CD4-positive, CD25-positive, alpha-beta regulatory T cell (primary cell): ENCODE results near the gene DIPK1B. TPM values are rescaled to one million over a fixed set of nuclear protein-coding genes. Genes with fewer than 3 reads are reported as not detected.

Experiments used
- ATAC-seq, 2 donors: fragments of 150-1000 bp; cut with Tn5 transposase; one replicate each; pipeline ENCODE4 v1.10.0; 2021; ENCODE audit warnings: low read depth in 2 of 2, moderate number of reproducible peaks in 2 of 2, moderate library complexity in 1 of 2
- DNase-seq, 3 donors: peaks; one replicate each; pipeline versions ENCODE4 v3.0.0 to v3.0.0-alpha.2; 2012 to 2022; ENCODE audit warnings: mixed read lengths in 1 of 3
- H3K27ac ChIP-seq: one replicate; pipeline ENCODE4 v1.7.0; 2013; ENCODE audit warnings: mild to moderate bottlenecking, low read length; ENCODE audit not compliant: insufficient read depth, poor library complexity, severe bottlenecking
- H3K27me3 ChIP-seq: one replicate; pipeline ENCODE4 v1.7.0; 2013; ENCODE audit warnings: low read length; ENCODE audit not compliant: control insufficient read depth, insufficient read depth
- H3K36me3 ChIP-seq: one replicate; pipeline ENCODE4 v1.7.0; 2013; ENCODE audit warnings: mild to moderate bottlenecking, low read length, moderate library complexity; ENCODE audit not compliant: control insufficient read depth, insufficient read depth
- H3K4me1 ChIP-seq: 2 replicates; pipeline ENCODE4 v1.7.0; 2013; ENCODE audit warnings: mild to moderate bottlenecking, low read length; ENCODE audit not compliant: insufficient read depth, control insufficient read depth, poor library complexity, severe bottlenecking
- H3K4me3 ChIP-seq: one replicate; pipeline ENCODE4 v1.7.0; 2013; ENCODE audit warnings: low read depth, mild to moderate bottlenecking, low read length, moderate library complexity
- H3K9me3 ChIP-seq, 2 experiments: 1 replicate in 1 of 2; 2 replicates in 1 of 2; pipeline ENCODE4 v1.7.0; 2013; ENCODE audit warnings: low read length in 2 of 2, mild to moderate bottlenecking in 1 of 2, moderate library complexity in 1 of 2; ENCODE audit not compliant: control insufficient read depth in 2 of 2
- H3K27ac Mint-ChIP-seq, 3 donors: one replicate each; pipeline ENCODE4 v1.8.0; 2020 to 2022; ENCODE audit warnings: mild to moderate bottlenecking in 3 of 3, mixed read lengths in 3 of 3, moderate library complexity in 2 of 3
- H3K27me3 Mint-ChIP-seq: one replicate; pipeline ENCODE4 v1.8.0; 2022; ENCODE audit warnings: mild to moderate bottlenecking, mixed read lengths
- H3K36me3 Mint-ChIP-seq: one replicate; pipeline ENCODE4 v1.8.0; 2020; ENCODE audit warnings: mixed read lengths
- H3K4me1 Mint-ChIP-seq, 4 donors: one replicate each; pipeline ENCODE4 v1.8.0; 2020 to 2022; ENCODE audit warnings: mixed read lengths in 4 of 4, mild to moderate bottlenecking in 1 of 4
- H3K4me3 Mint-ChIP-seq, 4 donors: one replicate each; pipeline ENCODE4 v1.8.0; 2020 to 2022; ENCODE audit warnings: mild to moderate bottlenecking in 4 of 4, mixed read lengths in 4 of 4, moderate library complexity in 3 of 4
- H3K9me3 Mint-ChIP-seq, 7 donors: one replicate each; pipeline ENCODE4 v1.8.0; 2020 to 2022; ENCODE audit warnings: mixed read lengths in 7 of 7, mild to moderate bottlenecking in 3 of 7, moderate library complexity in 2 of 7
- polyA plus RNA-seq, 4 donors: library from polyadenylated mRNA; unstranded; fragments of 300-500 nt; fragmentation: Illumina TruSeq; gene quantifications; one replicate each; pipeline ENCODE4 v1.2.3, GENCODE V29; 2021
- total RNA-seq: library from RNA; stranded (reverse); gene quantifications from one replicate; pipeline ENCODE4 v1.2.3, GENCODE V29; 2022

Gene DIPK1B
- total and polyA plus RNA-seq, 5 donors from 2014 or later: 0.16 to 1.3 TPM; not detected in 3

DNA sequence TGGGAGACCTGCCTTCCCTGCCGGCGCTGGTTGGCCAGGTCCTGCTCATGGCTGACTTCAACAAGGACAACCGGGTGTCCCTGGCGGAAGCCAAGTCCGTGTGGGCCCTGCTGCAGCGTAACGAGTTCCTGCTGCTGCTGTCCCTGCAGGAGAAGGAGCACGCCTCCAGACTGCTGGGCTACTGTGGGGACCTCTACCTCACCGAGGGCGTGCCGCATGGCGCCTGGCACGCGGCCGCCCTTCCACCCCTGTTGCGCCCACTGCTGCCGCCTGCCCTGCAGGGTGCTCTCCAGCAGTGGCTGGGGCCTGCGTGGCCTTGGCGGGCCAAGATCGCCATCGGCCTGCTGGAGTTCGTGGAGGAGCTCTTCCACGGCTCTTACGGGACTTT, 10.6 kb downstream of the DIPK1B start:
- DNase-seq (no peak), ATAC-seq (no peak)
- peaks cover 6 to 40% (median 11%) of the 10 kb centered on the region in 4 donors for H3K4me1 Mint-ChIP-seq
- Histone ChIP-seq H3K27ac (no peak overlapping the region), H3K4me3 (no peak overlapping the region), H3K27me3 (no peaks in the 10 kb centered on the region), H3K4me1 (peaks cover 26% of the 10 kb centered on the region), H3K36me3 (peaks cover 38% of the 10 kb centered on the region), H3K9me3 (no peaks in the 10 kb centered on the region)
- H3K27ac Mint-ChIP-seq: no peak overlapping the region
- peaks cover 0 to 3% (median 0%) of the 10 kb centered on the region in 7 donors for H3K9me3 Mint-ChIP-seq
- H3K27me3 Mint-ChIP-seq: peaks cover 9% of the 10 kb centered on the region
- H3K36me3 Mint-ChIP-seq: peaks cover 28% of the 10 kb centered on the region
- H3K4me3 Mint-ChIP-seq: no peak overlapping the region

DNA sequence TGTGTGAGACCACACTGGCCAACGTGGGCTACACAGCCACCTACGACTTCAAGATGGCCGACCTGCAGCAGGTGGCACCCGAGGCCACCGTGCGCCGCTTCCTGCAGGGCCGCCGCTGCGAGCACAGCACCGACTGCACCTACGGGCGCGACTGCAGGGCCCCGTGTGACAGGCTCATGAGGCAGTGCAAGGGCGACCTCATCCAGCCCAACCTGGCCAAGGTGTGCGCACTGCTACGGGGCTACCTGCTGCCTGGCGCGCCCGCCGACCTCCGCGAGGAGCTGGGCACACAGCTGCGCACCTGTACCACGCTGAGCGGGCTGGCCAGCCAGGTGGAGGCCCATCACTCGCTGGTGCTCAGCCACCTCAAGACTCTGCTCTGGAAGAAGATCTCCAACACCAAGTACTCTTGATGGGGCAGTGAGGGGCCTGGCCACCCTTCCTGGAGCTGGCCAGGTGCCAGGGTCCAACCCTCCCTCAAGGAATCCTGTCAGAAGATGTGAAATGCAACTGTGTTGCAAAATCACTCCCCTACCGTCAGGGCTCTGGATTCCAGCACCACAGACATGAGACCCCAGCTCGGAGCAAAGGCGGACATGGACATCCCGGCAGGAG, 11.1 kb downstream of the DIPK1B start:
- H3K27ac ChIP-seq: no peak overlapping the region
- no peak overlapping the region for H3K4me3 ChIP-seq
- H3K36me3 ChIP-seq: peaks cover 38% of the 10 kb centered on the region
- Mint-ChIP-seq H3K9me3 (peaks cover 0 to 3% (median 0%) of the 10 kb centered on the region in 7 donors), H3K4me3 (peak overlapping the region in 1 of 4 donors; percentile 78), H3K27me3 (peaks cover 9% of the 10 kb centered on the region), H3K4me1 (peaks cover 6 to 39% (median 11%) of the 10 kb centered on the region in 4 donors), H3K27ac (no peak overlapping the region), H3K36me3 (peaks cover 28% of the 10 kb centered on the region)
- H3K27me3 ChIP-seq: no peaks in the 10 kb centered on the region
- ATAC-seq (no peak), DNase-seq (no peak)
- H3K4me1 ChIP-seq: peaks cover 29% of the 10 kb centered on the region
- H3K9me3 ChIP-seq: no peaks in the 10 kb centered on the region

- Histone ChIP-seq H3K27me3 (no peaks in the 10 kb centered on the region), H3K36me3 (peaks cover 38% of the 10 kb centered on the region), H3K4me1 (peaks cover 35% of the 10 kb centered on the region), H3K27ac (no peak overlapping the region), H3K9me3 (no peaks in the 10 kb centered on the region), H3K4me3 (no peak overlapping the region)
- Mint-ChIP-seq H3K27ac (no peak overlapping the region), H3K9me3 (peaks cover 0 to 3% (median 0%) of the 10 kb centered on the region in 7 donors), H3K36me3 (peaks cover 28% of the 10 kb centered on the region), H3K4me3 (peak overlapping the region in 1 of 4 donors; percentile 78), H3K27me3 (peaks cover 9% of the 10 kb centered on the region), H3K4me1 (peaks cover 6 to 37% (median 11%) of the 10 kb centered on the region in 4 donors)
- ATAC-seq (no peak), DNase-seq (no peak)
These were observed 11.6 kb downstream of the DIPK1B start for GRCh38 chr9:136723989-136724388.

DNA sequence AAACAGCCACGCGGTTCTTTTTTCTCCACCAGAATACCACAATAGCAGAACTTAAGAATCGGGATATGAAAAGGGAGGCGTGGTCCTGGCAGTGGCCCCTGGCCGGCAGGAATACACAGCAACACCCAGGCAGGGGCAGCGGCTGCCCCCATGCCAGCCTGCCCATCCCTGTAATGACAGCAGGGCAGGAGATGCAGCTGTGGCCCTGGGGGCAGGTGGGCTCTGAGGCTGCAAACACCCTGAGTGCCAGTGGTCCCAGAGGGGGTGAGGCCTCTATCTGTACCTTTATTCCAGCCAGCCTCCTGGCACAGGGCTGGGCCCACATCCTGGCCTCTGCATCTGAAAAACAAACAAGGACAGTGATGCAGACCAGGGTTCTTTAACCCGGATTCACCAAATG, 12.4 kb downstream of the DIPK1B start:
- H3K4me3 Mint-ChIP-seq: peak overlapping the region in 1 of 4 donors; percentile 78
- peaks cover 28% of the 10 kb centered on the region for H3K36me3 Mint-ChIP-seq

DNA sequence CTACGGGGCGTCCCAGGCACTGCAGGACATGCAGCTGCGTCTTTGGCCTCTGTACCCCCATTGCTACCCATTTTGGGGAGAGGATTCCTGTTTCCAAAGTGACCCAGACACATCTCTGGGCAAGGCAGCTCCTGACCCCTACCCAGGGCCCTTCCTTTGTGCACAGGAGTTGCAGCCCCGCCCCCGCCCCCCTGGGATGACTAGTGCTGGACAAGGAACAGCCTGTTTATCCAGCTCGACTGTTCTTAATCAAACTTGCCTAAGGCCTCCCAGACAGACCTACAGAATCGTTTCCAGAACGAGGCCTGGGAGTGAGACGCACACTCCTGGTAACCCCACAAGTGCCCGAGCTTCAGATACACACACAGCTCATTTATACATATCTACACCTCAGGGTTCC, 13.2 kb downstream of the DIPK1B start:
- peaks cover 9% of the 10 kb centered on the region for H3K27me3 Mint-ChIP-seq
- Histone ChIP-seq H3K4me1 (peaks cover 35% of the 10 kb centered on the region), H3K9me3 (no peaks in the 10 kb centered on the region), H3K27ac (no peak overlapping the region), H3K27me3 (no peaks in the 10 kb centered on the region), H3K4me3 (no peak overlapping the region), H3K36me3 (peaks cover 38% of the 10 kb centered on the region)
- no peak for ATAC-seq
- peaks cover 6 to 42% (median 11%) of the 10 kb centered on the region in 4 donors for H3K4me1 Mint-ChIP-seq
- H3K36me3 Mint-ChIP-seq: peaks cover 28% of the 10 kb centered on the region
- H3K27ac Mint-ChIP-seq: peak overlapping the region in 1 of 3 donors; percentile 38
- peaks cover 0 to 3% (median 0%) of the 10 kb centered on the region in 7 donors for H3K9me3 Mint-ChIP-seq
- no peak for DNase-seq
- H3K4me3 Mint-ChIP-seq: peak overlapping the region; percentile 13 to 96 (median 56)

More for the DNA sequence above, 12.4 kb downstream of the DIPK1B start:
- no peak overlapping the region for H3K27ac Mint-ChIP-seq
- peaks cover 0 to 3% (median 0%) of the 10 kb centered on the region in 7 donors for H3K9me3 Mint-ChIP-seq
- H3K36me3 ChIP-seq: peaks cover 38% of the 10 kb centered on the region
- H3K27me3 ChIP-seq: no peaks in the 10 kb centered on the region
- no peak overlapping the region for H3K27ac ChIP-seq
- ATAC-seq (no peak), DNase-seq (no peak)
- peaks cover 9% of the 10 kb centered on the region for H3K27me3 Mint-ChIP-seq
- peaks cover 6 to 42% (median 11%) of the 10 kb centered on the region in 4 donors for H3K4me1 Mint-ChIP-seq
- H3K9me3 ChIP-seq: no peaks in the 10 kb centered on the region
- H3K4me1 ChIP-seq: peaks cover 35% of the 10 kb centered on the region
- H3K4me3 ChIP-seq: no peak overlapping the region

DNA sequence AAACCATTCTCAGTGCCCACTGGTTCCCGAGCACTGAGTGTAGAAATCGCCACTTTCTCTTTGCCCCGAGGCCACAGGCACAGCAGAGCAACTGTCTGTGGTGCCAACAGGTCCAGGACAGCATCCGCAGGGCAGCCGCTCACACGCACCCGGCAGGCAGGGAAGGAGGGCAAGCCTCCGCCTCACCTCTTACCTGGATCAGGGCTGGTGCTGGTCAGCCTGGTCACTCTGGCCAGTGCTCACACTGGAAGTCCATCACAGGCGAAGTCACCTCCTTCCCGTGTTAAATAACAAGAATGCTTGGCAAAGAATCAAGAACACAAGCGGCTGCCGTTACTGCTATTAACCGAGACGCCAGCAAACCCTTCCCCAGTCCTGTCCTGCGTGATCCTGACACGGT, 13.7 kb downstream of the DIPK1B start:
- Histone ChIP-seq H3K4me1 (peaks cover 35% of the 10 kb centered on the region), H3K27ac (peak overlapping the region; percentile 68), H3K9me3 (no peaks in the 10 kb centered on the region), H3K36me3 (peaks cover 38% of the 10 kb centered on the region), H3K27me3 (no peaks in the 10 kb centered on the region), H3K4me3 (peak overlapping the region; percentile 87)
- H3K27me3 Mint-ChIP-seq: peaks cover 9% of the 10 kb centered on the region
- H3K4me3 Mint-ChIP-seq: peak overlapping the region; percentile 96 to 97 (median 96)
- peaks cover 26% of the 10 kb centered on the region for H3K36me3 Mint-ChIP-seq
- H3K4me1 Mint-ChIP-seq: peaks cover 6 to 41% (median 11%) of the 10 kb centered on the region in 4 donors
- H3K27ac Mint-ChIP-seq: peak overlapping the region; percentile 86 to 97 (median 95)
- ATAC-seq (no peak), DNase-seq (no peak)
- peaks cover 0 to 3% (median 0%) of the 10 kb centered on the region in 7 donors for H3K9me3 Mint-ChIP-seq

- peak; percentile 42 to 49 for ATAC-seq
- peak; percentile 25 to 75 (median 54) for DNase-seq
- Histone ChIP-seq H3K4me3 (peak overlapping the region; percentile 87), H3K27me3 (no peaks in the 10 kb centered on the region), H3K4me1 (peaks cover 35% of the 10 kb centered on the region), H3K27ac (peak overlapping the region; percentile 68), H3K36me3 (peaks cover 35% of the 10 kb centered on the region), H3K9me3 (no peaks in the 10 kb centered on the region)
- peaks cover 0 to 3% (median 0%) of the 10 kb centered on the region in 7 donors for H3K9me3 Mint-ChIP-seq
- H3K27me3 Mint-ChIP-seq: peaks cover 9% of the 10 kb centered on the region
- H3K4me1 Mint-ChIP-seq: peaks cover 6 to 39% (median 10%) of the 10 kb centered on the region in 4 donors
- peak overlapping the region; percentile 96 to 97 (median 96) for H3K4me3 Mint-ChIP-seq
- H3K36me3 Mint-ChIP-seq: peaks cover 25% of the 10 kb centered on the region
- H3K27ac Mint-ChIP-seq: peak overlapping the region; percentile 86 to 97 (median 95)
These were observed 14.3 kb downstream of the DIPK1B start for GRCh38 chr9:136726631-136727191.
